ENCODE data around the gene PSTPIP2.

GRCh38 chr18:46079336-46079735, 7.3 kb upstream of the PSTPIP2 start:
- TF ChIP-seq CTCF (IDR thresholded peaks at IDR 0.05; ENCODE audit: low read depth, low read length, missing input control) (no peak), GABPA (IDR thresholded peaks at IDR 0.05 in 1 of 2, conservative IDR thresholded peaks at IDR 0.05 in 1 of 2) (no peak), ATF3 (IDR thresholded peaks at IDR 0.05) (no peak), TAF1 (conservative IDR thresholded peaks at IDR 0.05) (no peak), EGR1 (IDR thresholded peaks at IDR 0.05; ENCODE audit: low read depth in 2 of 2) (no peak), REST (IDR thresholded peaks at IDR 0.05) (no peak)
